Limb (tissue), 2 donors: ENCODE results near the gene TAX1BP1.
"Not testable (repeated sequence)": the region's sequence is repeated elsewhere in the genome, so short reads cannot be mapped to it uniquely, and the experiment has no call there.

Experiments used
- DNase-seq, 2 donors: peaks; one replicate each; pipeline ENCODE4 v3.0.0-alpha.2; 2016; ENCODE audit errors: extremely low spot score in 2 of 2

TAX1BP1 gene

GRCh38 chr7:27739301-27739908 is 557 bp upstream of the TAX1BP1 start:
- DNase-seq: peak in 1 of 2 donors; percentile 10

- peak; percentile 79 to 87 for DNase-seq
Observed at GRCh38 chr7:27740449-27741086, 606 bp downstream of the TAX1BP1 start.

GRCh38 chr7:27742091-27742710 is 2.2 kb downstream of the TAX1BP1 start:
- not testable (repeated sequence) for DNase-seq

GRCh38 chr7:27745064-27745583 is 5.2 kb downstream of the TAX1BP1 start:
- peak; percentile 35 to 36 for DNase-seq

GRCh38 chr7:27746486-27746885 is 6.5 kb downstream of the TAX1BP1 start:
- no peak for DNase-seq

- DNase-seq: no peak
Observed at GRCh38 chr7:27746978-27747377, 7.0 kb downstream of the TAX1BP1 start.

- DNase-seq: no peak
Observed at GRCh38 chr7:27747589-27748368, 7.8 kb downstream of the TAX1BP1 start.

- DNase-seq: no peak
Observed at GRCh38 chr7:27750316-27750715, 10.4 kb downstream of the TAX1BP1 start.

- no peak for DNase-seq
Observed at GRCh38 chr7:27751888-27752660, 12.1 kb downstream of the TAX1BP1 start.

- no peak for DNase-seq
Observed at GRCh38 chr7:27753863-27754262, 13.9 kb downstream of the TAX1BP1 start.

- DNase-seq: no peak
Observed at GRCh38 chr7:27756298-27756697, 16.3 kb downstream of the TAX1BP1 start.

GRCh38 chr7:27759491-27759890 is 19.5 kb downstream of the TAX1BP1 start:
- DNase-seq: no peak

GRCh38 chr7:27762062-27762461 is 22.1 kb downstream of the TAX1BP1 start:
- no peak for DNase-seq

- no peak for DNase-seq
Observed at GRCh38 chr7:27763983-27764508, 24.1 kb downstream of the TAX1BP1 start.

- no peak for DNase-seq
Observed at GRCh38 chr7:27765841-27766240, 25.9 kb downstream of the TAX1BP1 start.

- DNase-seq: no peak
Observed at GRCh38 chr7:27767374-27767773, 27.4 kb downstream of the TAX1BP1 start.

GRCh38 chr7:27771111-27771510 is 31.1 kb downstream of the TAX1BP1 start:
- no peak for DNase-seq

GRCh38 chr7:27774717-27775328 is 34.9 kb downstream of the TAX1BP1 start:
- DNase-seq: peak in 1 of 2 donors; percentile 43

- no peak for DNase-seq
Observed at GRCh38 chr7:27775782-27776181, 35.8 kb downstream of the TAX1BP1 start.

GRCh38 chr7:27777662-27778061 is 37.7 kb downstream of the TAX1BP1 start:
- DNase-seq: no peak
